ENCODE results near the gene GADD45GIP1. TPM values are rescaled to one million over a fixed set of nuclear protein-coding genes. Genes with fewer than 3 reads are reported as not detected.

GADD45GIP1 gene
- total RNA-seq, 2 donors from 2014 or later: 17.0 to 27.9 TPM

GRCh38 chr19:12945479-12946091, 11.4 kb downstream of the GADD45GIP1 start, which contains the start of gene RAD23A:
TSS of gene RAD23A (plus strand) at chr19:12945862. CDS start at chr19:12945949, 87 bp downstream.
- H3K9me3 Mint-ChIP-seq: no peaks in the 10 kb centered on the region
- peak within 1 kb of the TSS; percentile 98 for H3K27ac Mint-ChIP-seq
- H3K4me3 Mint-ChIP-seq: peak within 1 kb of the TSS; percentile 97
- peaks cover 14% of the 10 kb centered on the region for H3K4me1 Mint-ChIP-seq
- peaks cover 100% of the 10 kb centered on the region for H3K36me3 Mint-ChIP-seq (ENCODE audit: low read depth)
- H3K27me3 Mint-ChIP-seq: no peaks in the 10 kb centered on the region
- ATAC-seq (replicated peaks): peak; percentile 84

GRCh38 chr19:12944104-12944674, 12.8 kb downstream of the GADD45GIP1 start:
- H3K27ac Mint-ChIP-seq: peak overlapping the region; percentile 98
- peak overlapping the region; percentile 97 for H3K4me3 Mint-ChIP-seq
- peaks cover 100% of the 10 kb centered on the region for H3K36me3 Mint-ChIP-seq (ENCODE audit: low read depth)
- ATAC-seq (replicated peaks): no peak
- no peaks in the 10 kb centered on the region for H3K27me3 Mint-ChIP-seq
- H3K4me1 Mint-ChIP-seq: peaks cover 8% of the 10 kb centered on the region
- H3K9me3 Mint-ChIP-seq: no peaks in the 10 kb centered on the region

- H3K9me3 Mint-ChIP-seq: no peaks in the 10 kb centered on the region
- peaks cover 8% of the 10 kb centered on the region for H3K4me1 Mint-ChIP-seq
- no peak for ATAC-seq (replicated peaks)
- H3K36me3 Mint-ChIP-seq (ENCODE audit: low read depth): peaks cover 100% of the 10 kb centered on the region
- H3K27ac Mint-ChIP-seq: peak overlapping the region; percentile 2
- H3K27me3 Mint-ChIP-seq: no peaks in the 10 kb centered on the region
- peak overlapping the region; percentile 97 for H3K4me3 Mint-ChIP-seq
Measured at GRCh38 chr19:12943437-12944044, 13.5 kb downstream of the GADD45GIP1 start.

- peaks cover 79% of the 10 kb centered on the region for H3K36me3 Mint-ChIP-seq (ENCODE audit: low read depth)
- no peak for ATAC-seq (replicated peaks)
- H3K4me1 Mint-ChIP-seq: peaks cover 8% of the 10 kb centered on the region
- H3K4me3 Mint-ChIP-seq: peak overlapping the region; percentile 97
- H3K9me3 Mint-ChIP-seq: no peaks in the 10 kb centered on the region
- H3K27me3 Mint-ChIP-seq: no peaks in the 10 kb centered on the region
- peak overlapping the region; percentile 95 for H3K27ac Mint-ChIP-seq
Measured at GRCh38 chr19:12940897-12941296, 16.1 kb downstream of the GADD45GIP1 start.

- Mint-ChIP-seq H3K36me3 (ENCODE audit: low read depth) (peaks cover 70% of the 10 kb centered on the region), H3K27ac (peak overlapping the region; percentile 95), H3K9me3 (no peaks in the 10 kb centered on the region), H3K4me1 (peaks cover 6% of the 10 kb centered on the region), H3K4me3 (peak overlapping the region; percentile 97), H3K27me3 (no peaks in the 10 kb centered on the region)
- ATAC-seq (replicated peaks): no peak
Measured at GRCh38 chr19:12939975-12940423, 17.0 kb downstream of the GADD45GIP1 start.

- H3K4me3 Mint-ChIP-seq: peak overlapping the region; percentile 97
- peaks cover 1% of the 10 kb centered on the region for H3K4me1 Mint-ChIP-seq
- H3K36me3 Mint-ChIP-seq (ENCODE audit: low read depth): peaks cover 60% of the 10 kb centered on the region
- H3K27ac Mint-ChIP-seq: peak overlapping the region; percentile 95
- no peaks in the 10 kb centered on the region for H3K27me3 Mint-ChIP-seq
- peak; percentile 12 for ATAC-seq (replicated peaks)
- H3K9me3 Mint-ChIP-seq: no peaks in the 10 kb centered on the region
Measured at GRCh38 chr19:12938779-12939601, 18.0 kb downstream of the GADD45GIP1 start.

- peak; percentile 93 for ATAC-seq (replicated peaks)
- no peaks in the 10 kb centered on the region for H3K27me3 Mint-ChIP-seq
- no peaks in the 10 kb centered on the region for H3K9me3 Mint-ChIP-seq
- H3K36me3 Mint-ChIP-seq (ENCODE audit: low read depth): peaks cover 58% of the 10 kb centered on the region
- peak within 1 kb of the TSS; percentile 97 for H3K4me3 Mint-ChIP-seq
- H3K4me1 Mint-ChIP-seq: peaks cover 9% of the 10 kb centered on the region
- peak within 1 kb of the TSS; percentile 95 for H3K27ac Mint-ChIP-seq
Measured at GRCh38 chr19:12937927-12938778, 18.9 kb downstream of the GADD45GIP1 start, which contains the start of gene CALR. TSS of gene CALR (plus strand) at chr19:12938609. CDS start at chr19:12938680, 71 bp downstream.

GRCh38 chr19:12937093-12937926, 19.7 kb downstream of the GADD45GIP1 start:
- H3K27me3 Mint-ChIP-seq: no peaks in the 10 kb centered on the region
- no peaks in the 10 kb centered on the region for H3K9me3 Mint-ChIP-seq
- peaks cover 18% of the 10 kb centered on the region for H3K4me1 Mint-ChIP-seq
- ATAC-seq (replicated peaks): no peak
- peaks cover 58% of the 10 kb centered on the region for H3K36me3 Mint-ChIP-seq (ENCODE audit: low read depth)
- H3K27ac Mint-ChIP-seq: peak overlapping the region; percentile 95
- H3K4me3 Mint-ChIP-seq: peak overlapping the region; percentile 97

GRCh38 chr19:12936582-12936981, 20.4 kb downstream of the GADD45GIP1 start:
- no peaks in the 10 kb centered on the region for H3K27me3 Mint-ChIP-seq
- H3K4me1 Mint-ChIP-seq: peaks cover 19% of the 10 kb centered on the region

GRCh38 chr19:12935071-12935470, 22.0 kb downstream of the GADD45GIP1 start:
- Mint-ChIP-seq H3K27ac (no peak overlapping the region), H3K9me3 (no peaks in the 10 kb centered on the region), H3K4me3 (no peak overlapping the region), H3K36me3 (ENCODE audit: low read depth) (peaks cover 58% of the 10 kb centered on the region), H3K27me3 (no peaks in the 10 kb centered on the region), H3K4me1 (peaks cover 19% of the 10 kb centered on the region)
- no peak for ATAC-seq (replicated peaks)

More at GRCh38 chr19:12936582-12936981, 20.4 kb downstream of the GADD45GIP1 start:
- Mint-ChIP-seq H3K36me3 (ENCODE audit: low read depth) (peaks cover 58% of the 10 kb centered on the region), H3K9me3 (no peaks in the 10 kb centered on the region), H3K27ac (no peak overlapping the region), H3K4me3 (no peak overlapping the region)
- no peak for ATAC-seq (replicated peaks)

GRCh38 chr19:12933287-12934072, 23.5 kb downstream of the GADD45GIP1 start, which contains the start of gene FARSA:
TSS of gene FARSA (minus strand) at chr19:12933711. CDS start at chr19:12933696, 15 bp downstream.
- H3K4me3 Mint-ChIP-seq: peak within 1 kb of the TSS; percentile 96
- peaks cover 58% of the 10 kb centered on the region for H3K36me3 Mint-ChIP-seq (ENCODE audit: low read depth)
- no peaks in the 10 kb centered on the region for H3K9me3 Mint-ChIP-seq
- H3K27ac Mint-ChIP-seq: peak within 1 kb of the TSS; percentile 94
- H3K4me1 Mint-ChIP-seq: peaks cover 23% of the 10 kb centered on the region
- ATAC-seq (replicated peaks): peak; percentile 77
- H3K27me3 Mint-ChIP-seq: no peaks in the 10 kb centered on the region

All from activated T-helper 17 cell treated with anti-CD3 and anti-CD28 coated beads, Interleukin-2, amount 50 U/mL, for 72 hours (primary cell).